Caco-2 (cell line): ENCODE data around the gene CAPRIN1. TPM values are rescaled to one million over a fixed set of nuclear protein-coding genes. Genes with fewer than 3 reads are reported as not detected.

Source experiments
- BruUV-seq: library from RNA; stranded (reverse); fragments of 400-500 nt; replicated peaks from 2 replicates; lab custom pipeline; 2021; lab: Mats Ljungman, UMichigan
- CTCF ChIA-PET: fragments of 300-600 bp; sonication (Branson Sonifier 250); formaldehyde crosslinking; loops from one replicate; lab custom pipeline; 2022; ENCODE audit warnings: antibody characterized with exemption; lab: Charles Lee
- POLR2A ChIA-PET: fragments of 300-600 bp; sonication (Branson Sonifier 250); formaldehyde crosslinking; loops from one replicate; lab custom pipeline; 2022; ENCODE audit warnings: antibody characterized with exemption; lab: Charles Lee
- DNase-seq, 2 experiments: peaks; one replicate each; pipeline versions ENCODE4 v3.0.0 to v3.0.0-alpha.2; 2020 to 2022
- H3K27me3 ChIP-seq: replicated peaks from 2 replicates; pipeline ENCODE4 v1.6.0; 2011; ENCODE audit warnings: low read length; ENCODE audit not compliant: control insufficient read depth, insufficient read depth
- H3K36me3 ChIP-seq: 2 replicates; pipeline ENCODE4 v1.5.1; 2011; ENCODE audit warnings: low read length; ENCODE audit not compliant: control insufficient read depth, insufficient read depth
- H3K4me1 ChIP-seq: fragments of 250-450 bp; sonication (Bioruptor Pico); 2 replicates; pipeline ENCODE4 v1.5.1; 2020; ENCODE audit warnings: mild to moderate bottlenecking
- H3K4me3 ChIP-seq: 2 replicates; pipeline ENCODE4 v1.5.1; 2011; ENCODE audit warnings: low read depth, mild to moderate bottlenecking, control low read depth, low read length
- H3K9me3 ChIP-seq: fragments of 250-450 bp; sonication (Bioruptor Pico); 2 replicates; pipeline ENCODE4 v1.5.1; 2020; ENCODE audit warnings: mild to moderate bottlenecking, moderate library complexity
- H3K27ac Mint-ChIP-seq: one replicate; pipeline ENCODE4 v1.8.0; 2022; ENCODE audit warnings: mixed read lengths; ENCODE audit not compliant: unreplicated experiment
- H3K27me3 Mint-ChIP-seq: one replicate; pipeline ENCODE4 v1.8.0; 2022; ENCODE audit warnings: mixed read lengths; ENCODE audit not compliant: insufficient read depth, unreplicated experiment
- H3K36me3 Mint-ChIP-seq: one replicate; pipeline ENCODE4 v1.8.0; 2022; ENCODE audit warnings: mild to moderate bottlenecking, mixed read lengths; ENCODE audit not compliant: insufficient read depth, unreplicated experiment
- H3K4me1 Mint-ChIP-seq: one replicate; pipeline ENCODE4 v1.8.0; 2022; ENCODE audit warnings: low read depth, mixed read lengths; ENCODE audit not compliant: unreplicated experiment
- H3K4me3 Mint-ChIP-seq: one replicate; pipeline ENCODE4 v1.8.0; 2022; ENCODE audit warnings: mild to moderate bottlenecking, moderate library complexity, mixed read lengths; ENCODE audit not compliant: unreplicated experiment
- H3K9me3 Mint-ChIP-seq: one replicate; pipeline ENCODE4 v1.8.0; 2022; ENCODE audit warnings: mixed read lengths; ENCODE audit not compliant: unreplicated experiment
- CTCF ChIP-seq, 2 experiments: fragments of 200-600 bp in 1 of 2; IDR thresholded peaks; 1 replicate in 1 of 2; 2 replicates in 1 of 2; pipeline versions ENCODE4 v1.5.1 to v1.8.0; 2011 to 2022; ENCODE audit warnings: antibody characterized with exemption in 1 of 2, control low read depth in 1 of 2, inconsistent platforms in 1 of 2, low read depth in 1 of 2, low read length in 1 of 2, mild to moderate bottlenecking in 1 of 2, moderate library complexity in 1 of 2; ENCODE audit not compliant: insufficient read depth in 1 of 2, severe bottlenecking in 1 of 2, unreplicated experiment in 1 of 2
- intact Hi-C: fragments of 100-400 bp; cut with micrococcal nuclease; formaldehyde crosslinking; loops from one replicate; pipeline ENCODE4 v1.10.0; 2022; ENCODE audit not compliant: unreplicated experiment
- total RNA-seq: library from RNA; stranded (reverse); gene quantifications from 2 replicates; pipeline ENCODE4 v1.2.3, GENCODE V29; 2022

The CAPRIN1 gene
- total RNA-seq, 1 experiment from 2014 or later, result 224 TPM

DNA sequence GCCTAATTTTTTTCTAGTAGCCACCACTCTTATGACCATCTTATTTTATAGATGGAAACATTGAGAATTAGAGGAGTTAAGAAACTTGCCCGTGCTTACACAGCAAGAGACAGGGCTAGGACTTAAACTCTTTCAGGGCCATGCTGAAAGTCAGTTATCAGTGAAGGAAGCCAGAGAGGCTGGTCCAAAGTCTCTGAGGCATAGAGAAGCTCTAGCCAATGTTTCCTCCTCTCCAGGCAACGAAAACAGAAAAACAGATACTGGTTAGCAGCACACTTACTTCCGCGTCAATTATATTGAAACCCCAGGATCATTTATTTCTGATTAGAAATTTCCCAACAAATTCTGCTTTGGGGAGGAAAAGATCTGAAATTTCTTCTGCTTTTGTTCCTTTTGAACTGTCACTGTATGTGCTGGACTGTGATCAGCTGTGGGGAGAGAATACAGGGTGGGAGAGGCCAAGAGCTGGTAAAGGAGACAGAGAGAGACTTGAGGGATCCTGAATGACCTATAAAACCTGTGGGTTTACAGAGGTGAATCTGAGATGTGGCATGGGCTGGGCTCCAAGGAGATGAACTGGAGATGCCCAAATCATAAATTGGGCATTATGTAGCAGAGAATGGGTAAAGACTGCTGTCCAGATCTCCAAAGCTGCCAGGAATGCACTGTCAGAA, 37.5 kb upstream of the CAPRIN1 start:
- CTCF ChIA-PET, result no interaction called here
- Histone ChIP-seq H3K4me1 (no peaks in the 10 kb centered on the region), H3K4me3 (no peak overlapping the region), H3K9me3 (no peaks in the 10 kb centered on the region), H3K27me3 (no peaks in the 10 kb centered on the region), H3K36me3 (no peaks in the 10 kb centered on the region)
- Mint-ChIP-seq H3K4me1 (no peaks in the 10 kb centered on the region), H3K27ac (no peak overlapping the region), H3K36me3 (no peaks in the 10 kb centered on the region), H3K27me3 (no peaks in the 10 kb centered on the region), H3K9me3 (no peaks in the 10 kb centered on the region), H3K4me3 (no peak overlapping the region)
- POLR2A ChIA-PET, result no interaction called here
- intact Hi-C loops, result no loop called here
- no peak for DNase-seq
- no TSS peak for BruUV-seq
- TF ChIP-seq CTCF (IDR thresholded peaks at IDR 0.05; ENCODE audit: insufficient read depth in 1 of 2, low read depth in 1 of 2, low read length in 1 of 2, severe bottlenecking in 1 of 2, unreplicated experiment in 1 of 2), result no peak

- TF ChIP-seq CTCF (IDR thresholded peaks at IDR 0.05; ENCODE audit: insufficient read depth in 1 of 2, low read depth in 1 of 2, low read length in 1 of 2, severe bottlenecking in 1 of 2, unreplicated experiment in 1 of 2), result no peak
Observed at GRCh38 chr11:34021977-34022735, 29.4 kb upstream of the CAPRIN1 start.

GRCh38 chr11:34026432-34026831, 25.1 kb upstream of the CAPRIN1 start:
- no peak for TF ChIP-seq CTCF (IDR thresholded peaks at IDR 0.05; ENCODE audit: insufficient read depth in 1 of 2, low read depth in 1 of 2, low read length in 1 of 2, severe bottlenecking in 1 of 2, unreplicated experiment in 1 of 2)

More at GRCh38 chr11:34021977-34022735, 29.4 kb upstream of the CAPRIN1 start:
- Histone ChIP-seq H3K36me3 (no peaks in the 10 kb centered on the region), H3K4me3 (no peak overlapping the region), H3K27me3 (no peaks in the 10 kb centered on the region), H3K9me3 (peaks cover 13% of the 10 kb centered on the region), H3K4me1 (no peaks in the 10 kb centered on the region)
- intact Hi-C loops, result no loop called here
- BruUV-seq, result no TSS peak
- CTCF ChIA-PET, result no interaction called here
- POLR2A ChIA-PET, result no interaction called here
- H3K27ac Mint-ChIP-seq, result no peak overlapping the region
- no peaks in the 10 kb centered on the region for H3K9me3 Mint-ChIP-seq
- no peak overlapping the region for H3K4me3 Mint-ChIP-seq
- no peaks in the 10 kb centered on the region for H3K27me3 Mint-ChIP-seq
- peaks cover 5% of the 10 kb centered on the region for H3K36me3 Mint-ChIP-seq
- H3K4me1 Mint-ChIP-seq, result no peaks in the 10 kb centered on the region
- no peak for DNase-seq

More at GRCh38 chr11:34026432-34026831, 25.1 kb upstream of the CAPRIN1 start:
- peaks cover 10% of the 10 kb centered on the region for H3K36me3 Mint-ChIP-seq
- ChIA-PET POLR2A (no interaction called here), CTCF (no interaction called here)
- H3K4me3 Mint-ChIP-seq, result no peak overlapping the region
- H3K4me1 Mint-ChIP-seq, result peaks cover 14% of the 10 kb centered on the region
- Histone ChIP-seq H3K4me3 (no peak overlapping the region), H3K36me3 (no peaks in the 10 kb centered on the region), H3K27me3 (no peaks in the 10 kb centered on the region), H3K4me1 (peaks cover 17% of the 10 kb centered on the region), H3K9me3 (peaks cover 13% of the 10 kb centered on the region)
- intact Hi-C loops, result no loop called here
- no peaks in the 10 kb centered on the region for H3K27me3 Mint-ChIP-seq
- H3K9me3 Mint-ChIP-seq, result peaks cover 10% of the 10 kb centered on the region
- BruUV-seq, result no TSS peak
- no peak for DNase-seq
- H3K27ac Mint-ChIP-seq, result no peak overlapping the region
